ENCODE data around the gene RNF103.
A peak's percentile ranks its signal among the peaks of the same experiment; 100 is the strongest.
"Not testable (repeated sequence)": the region's sequence is repeated elsewhere in the genome, so short reads cannot be mapped to it uniquely, and the experiment has no call there.

RNF103 gene, protein sequence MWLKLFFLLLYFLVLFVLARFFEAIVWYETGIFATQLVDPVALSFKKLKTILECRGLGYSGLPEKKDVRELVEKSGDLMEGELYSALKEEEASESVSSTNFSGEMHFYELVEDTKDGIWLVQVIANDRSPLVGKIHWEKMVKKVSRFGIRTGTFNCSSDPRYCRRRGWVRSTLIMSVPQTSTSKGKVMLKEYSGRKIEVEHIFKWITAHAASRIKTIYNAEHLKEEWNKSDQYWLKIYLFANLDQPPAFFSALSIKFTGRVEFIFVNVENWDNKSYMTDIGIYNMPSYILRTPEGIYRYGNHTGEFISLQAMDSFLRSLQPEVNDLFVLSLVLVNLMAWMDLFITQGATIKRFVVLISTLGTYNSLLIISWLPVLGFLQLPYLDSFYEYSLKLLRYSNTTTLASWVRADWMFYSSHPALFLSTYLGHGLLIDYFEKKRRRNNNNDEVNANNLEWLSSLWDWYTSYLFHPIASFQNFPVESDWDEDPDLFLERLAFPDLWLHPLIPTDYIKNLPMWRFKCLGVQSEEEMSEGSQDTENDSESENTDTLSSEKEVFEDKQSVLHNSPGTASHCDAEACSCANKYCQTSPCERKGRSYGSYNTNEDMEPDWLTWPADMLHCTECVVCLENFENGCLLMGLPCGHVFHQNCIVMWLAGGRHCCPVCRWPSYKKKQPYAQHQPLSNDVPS

DNA sequence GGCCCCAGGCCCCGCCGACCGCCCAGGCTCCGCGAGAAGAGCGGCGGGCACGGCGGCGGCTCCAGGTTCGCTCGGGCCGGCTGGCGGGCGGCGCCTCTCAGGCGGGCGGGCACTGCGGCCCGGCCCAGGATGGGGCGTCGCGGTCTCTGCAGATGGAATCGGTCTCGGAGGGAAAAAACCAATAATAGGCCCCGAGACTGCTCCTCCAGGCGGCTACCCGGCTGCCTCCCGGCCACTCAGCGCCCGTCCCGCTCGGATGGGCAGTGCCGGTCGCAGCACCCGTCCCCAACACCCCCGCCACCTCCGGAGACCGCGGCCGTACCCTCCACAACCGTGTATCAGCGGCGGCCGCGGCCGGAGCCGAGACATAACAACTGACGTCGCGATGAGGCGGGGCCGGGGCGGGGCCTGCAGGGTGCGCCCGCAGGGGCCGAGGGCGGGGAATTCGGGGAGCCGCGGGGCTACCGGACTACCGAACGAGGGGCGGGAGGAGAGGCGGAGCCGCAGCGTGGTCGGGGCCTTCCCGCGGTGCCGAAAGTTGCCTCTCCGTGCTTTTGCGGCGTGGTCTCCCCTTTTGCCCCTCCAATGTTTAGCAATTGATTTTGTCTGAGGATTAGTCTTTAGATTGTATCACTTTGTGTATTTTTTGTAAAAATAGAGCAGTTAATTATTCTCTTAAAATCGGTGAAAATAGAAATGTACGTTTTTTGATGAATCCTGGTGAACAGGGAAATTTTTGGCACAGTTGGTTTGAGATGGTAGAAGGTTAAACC, at the start of gene RNF103:
RNF103 (minus strand) TSS at position 372 of the 773 bp plus-strand sequence. CDS start 979 bp downstream, outside the sequence.
- peak within 1 kb of the TSS; percentile 88 for H3K4me3 ChIP-seq (ENCODE audit: low read length)
- TF ChIP-seq, protein P1, sequence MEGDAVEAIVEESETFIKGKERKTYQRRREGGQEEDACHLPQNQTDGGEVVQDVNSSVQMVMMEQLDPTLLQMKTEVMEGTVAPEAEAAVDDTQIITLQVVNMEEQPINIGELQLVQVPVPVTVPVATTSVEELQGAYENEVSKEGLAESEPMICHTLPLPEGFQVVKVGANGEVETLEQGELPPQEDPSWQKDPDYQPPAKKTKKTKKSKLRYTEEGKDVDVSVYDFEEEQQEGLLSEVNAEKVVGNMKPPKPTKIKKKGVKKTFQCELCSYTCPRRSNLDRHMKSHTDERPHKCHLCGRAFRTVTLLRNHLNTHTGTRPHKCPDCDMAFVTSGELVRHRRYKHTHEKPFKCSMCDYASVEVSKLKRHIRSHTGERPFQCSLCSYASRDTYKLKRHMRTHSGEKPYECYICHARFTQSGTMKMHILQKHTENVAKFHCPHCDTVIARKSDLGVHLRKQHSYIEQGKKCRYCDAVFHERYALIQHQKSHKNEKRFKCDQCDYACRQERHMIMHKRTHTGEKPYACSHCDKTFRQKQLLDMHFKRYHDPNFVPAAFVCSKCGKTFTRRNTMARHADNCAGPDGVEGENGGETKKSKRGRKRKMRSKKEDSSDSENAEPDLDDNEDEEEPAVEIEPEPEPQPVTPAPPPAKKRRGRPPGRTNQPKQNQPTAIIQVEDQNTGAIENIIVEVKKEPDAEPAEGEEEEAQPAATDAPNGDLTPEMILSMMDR (conservative IDR thresholded peaks at IDR 0.05; ENCODE audit: low read length) = no peak
- peak; percentile 89 for DNase-seq (ENCODE audit: low read depth)

DNA sequence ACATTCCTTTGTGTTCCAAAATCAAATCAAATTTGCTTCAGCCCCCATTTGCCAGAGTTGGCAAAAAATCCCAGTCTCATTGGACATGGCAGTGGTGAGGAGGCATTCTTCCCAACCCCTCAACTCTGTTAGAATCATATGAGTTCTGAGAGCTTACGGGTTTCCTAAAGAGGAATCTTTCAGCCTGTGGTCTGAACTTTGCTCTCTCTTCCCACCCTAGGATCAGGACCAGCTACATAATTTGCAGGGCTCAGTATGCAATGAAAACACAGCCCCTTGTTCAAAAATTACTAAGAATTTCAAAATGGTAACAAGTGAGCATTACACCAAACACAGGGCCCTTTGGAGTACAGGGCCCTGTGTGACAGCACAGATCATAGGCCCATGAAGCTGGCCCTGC, 49.3 kb upstream of the RNF103 start:
- TF ChIP-seq, protein P1 (conservative IDR thresholded peaks at IDR 0.05; ENCODE audit: low read length) = no peak
- no peak for DNase-seq (ENCODE audit: low read depth)
- no peak overlapping the region for H3K4me3 ChIP-seq (ENCODE audit: low read length)

DNA sequence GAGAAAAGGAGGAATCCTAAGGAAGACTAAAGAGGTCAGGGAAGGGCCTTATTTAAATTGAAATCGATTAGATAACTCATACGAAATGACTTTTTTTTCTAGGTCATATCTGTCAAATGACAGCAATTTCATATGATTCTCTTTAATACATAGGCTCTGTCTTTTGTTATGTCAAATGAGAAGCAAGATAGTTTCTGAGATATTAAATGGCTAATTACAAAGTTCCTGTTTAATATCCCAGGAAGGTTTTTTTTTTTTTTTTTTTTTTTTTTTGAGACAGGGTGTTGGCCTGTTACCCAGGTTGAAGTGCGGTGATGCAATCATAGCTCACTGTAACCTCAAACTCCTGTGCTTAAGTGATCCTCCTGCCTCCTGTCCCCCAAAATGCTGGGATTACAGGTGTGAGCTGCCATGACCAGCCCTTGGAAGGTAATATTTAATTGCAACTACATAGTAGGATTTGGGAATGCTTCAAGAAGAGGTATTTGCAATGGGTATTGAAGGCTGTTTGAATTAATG, 48.4 kb upstream of the RNF103 start:
- DNase-seq (ENCODE audit: low read depth) = no peak
- no peak overlapping the region for H3K4me3 ChIP-seq (ENCODE audit: low read length)
- TF ChIP-seq, protein P1 (conservative IDR thresholded peaks at IDR 0.05; ENCODE audit: low read length) = no peak

DNA sequence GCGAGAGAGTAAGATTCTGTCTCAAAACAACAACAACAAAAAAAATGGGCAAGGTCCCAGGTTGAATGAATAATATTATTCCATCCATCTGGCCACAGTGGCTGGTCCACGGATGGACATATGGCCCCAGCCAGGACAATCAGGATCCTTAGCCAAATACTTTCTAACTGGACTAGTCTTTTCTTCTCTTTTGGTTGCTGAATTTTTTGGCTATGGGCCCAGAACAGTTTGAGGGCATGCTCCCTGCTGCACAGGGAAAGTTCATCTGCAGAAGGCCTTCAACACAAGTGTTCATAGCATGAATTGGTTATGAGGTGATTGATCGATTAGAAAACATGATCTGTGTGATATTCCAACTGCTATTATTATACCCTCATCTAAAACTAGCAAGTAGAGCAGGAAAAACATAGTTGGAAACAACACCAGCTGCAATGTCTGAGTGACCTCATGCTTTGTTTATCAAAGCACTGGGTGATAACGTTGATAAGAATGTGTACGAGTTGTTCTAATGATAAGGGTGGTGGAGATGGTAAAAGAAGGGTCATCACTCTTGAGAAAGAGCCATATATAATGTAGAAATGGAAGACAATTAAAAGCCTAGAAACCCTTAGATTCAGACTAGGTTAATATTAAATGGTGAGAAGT, 47.8 kb upstream of the RNF103 start:
- TF ChIP-seq, protein P1 (conservative IDR thresholded peaks at IDR 0.05; ENCODE audit: low read length) = no peak
- H3K4me3 ChIP-seq (ENCODE audit: low read length) = no peak overlapping the region
- no peak for DNase-seq (ENCODE audit: low read depth)

DNA sequence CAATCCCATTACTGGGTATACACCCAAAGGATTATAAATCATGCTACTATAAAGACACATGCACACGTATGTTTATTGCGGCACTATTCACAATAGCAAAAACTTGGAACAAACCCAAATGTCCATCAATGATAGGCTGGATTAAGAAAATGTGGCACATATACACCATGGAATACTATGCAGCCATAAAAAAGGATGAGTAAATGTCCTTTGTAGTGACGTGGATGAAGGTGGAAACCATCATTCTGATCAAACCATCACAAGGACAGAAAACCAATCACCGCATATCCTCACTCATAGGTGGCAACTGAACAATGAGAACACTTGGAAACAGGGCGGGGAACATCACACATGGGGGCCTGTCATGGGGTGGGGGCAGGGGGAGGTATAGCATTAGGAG, 45.7 kb upstream of the RNF103 start:
- DNase-seq (ENCODE audit: low read depth); H3K4me3 ChIP-seq (ENCODE audit: low read length): not testable (repeated sequence)

DNA sequence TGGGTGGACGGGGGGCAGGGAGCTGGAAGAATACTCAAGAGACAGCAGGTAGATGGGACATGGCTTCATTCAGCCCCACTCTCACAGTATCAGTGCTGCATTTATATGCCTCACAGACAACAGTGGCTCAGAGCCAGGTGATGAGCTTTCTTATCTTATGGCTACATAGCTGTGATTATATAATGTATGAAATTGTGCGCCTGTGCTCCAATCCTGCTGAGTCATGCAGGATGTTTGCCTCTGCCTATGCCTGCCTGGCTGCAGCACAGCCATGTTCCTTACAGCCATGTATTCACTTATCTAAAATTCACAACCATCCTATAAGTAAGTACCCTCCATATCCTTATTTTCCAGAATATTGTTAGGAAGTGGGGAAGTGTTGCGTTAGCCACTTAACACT, 37.7 kb upstream of the RNF103 start:
- DNase-seq (ENCODE audit: low read depth) = no peak
- TF ChIP-seq, protein P1 (conservative IDR thresholded peaks at IDR 0.05; ENCODE audit: low read length) = no peak
- H3K4me3 ChIP-seq (ENCODE audit: low read length) = no peak overlapping the region

DNA sequence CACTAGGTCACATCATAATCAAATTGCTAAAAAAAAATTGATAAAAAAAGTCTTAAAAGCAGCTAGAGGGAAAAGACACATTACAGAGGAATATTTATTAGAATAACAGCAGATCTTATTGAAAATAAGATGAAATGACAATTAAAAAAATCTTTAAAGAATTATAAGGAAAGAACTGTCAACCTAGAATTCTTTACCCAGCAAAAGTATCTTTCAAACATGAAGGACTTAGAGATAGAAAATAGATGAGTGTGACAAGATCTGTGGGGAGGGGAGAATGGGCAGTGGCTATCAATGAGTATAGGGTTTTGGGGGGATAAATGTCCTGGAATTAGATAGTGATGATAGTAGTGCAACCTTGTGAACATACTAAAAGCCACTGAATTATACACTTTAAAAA, 26.5 kb upstream of the RNF103 start:
- H3K4me3 ChIP-seq (ENCODE audit: low read length) = no peak overlapping the region
- TF ChIP-seq, protein P1 (conservative IDR thresholded peaks at IDR 0.05; ENCODE audit: low read length) = no peak
- DNase-seq (ENCODE audit: low read depth) = no peak

All from AG10803 (cell line).